DMS79 treated with DMSO at 0.1 percent for 48 hours (cell line): ENCODE data around the gene AP3S1.
"Not testable (repeated sequence)": the region's sequence is repeated elsewhere in the genome, so short reads cannot be mapped to it uniquely, and the experiment has no call there.

Experiments
- DNase-seq: peaks from one replicate; lab custom pipeline; 2025; lab: John Stamatoyannopoulos, UW

AP3S1 gene

GRCh38 chr5:115873392-115873791 is 31.7 kb downstream of the AP3S1 start:
- peak; percentile 69 for DNase-seq

DNA sequence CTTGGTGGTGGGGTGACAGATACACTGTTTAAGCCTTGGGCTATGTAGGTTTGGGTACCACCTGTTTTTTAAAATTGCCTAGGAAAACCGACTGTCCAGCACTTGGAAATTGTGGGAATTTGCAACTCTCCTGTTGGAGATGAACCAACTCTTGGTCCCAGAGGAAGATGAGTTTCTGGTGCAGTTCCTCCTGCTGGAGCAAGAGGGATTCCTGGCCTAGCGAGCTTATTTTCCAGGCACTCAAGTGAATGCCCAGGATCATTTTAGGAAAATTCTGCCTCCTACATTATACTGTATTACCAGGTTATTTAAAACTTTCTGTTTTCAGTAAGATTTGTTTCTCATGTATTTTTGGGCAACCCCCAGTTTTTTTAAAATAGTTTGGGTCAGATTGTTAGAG is 33.7 kb downstream of the AP3S1 start:
- DNase-seq, result no peak

DNA sequence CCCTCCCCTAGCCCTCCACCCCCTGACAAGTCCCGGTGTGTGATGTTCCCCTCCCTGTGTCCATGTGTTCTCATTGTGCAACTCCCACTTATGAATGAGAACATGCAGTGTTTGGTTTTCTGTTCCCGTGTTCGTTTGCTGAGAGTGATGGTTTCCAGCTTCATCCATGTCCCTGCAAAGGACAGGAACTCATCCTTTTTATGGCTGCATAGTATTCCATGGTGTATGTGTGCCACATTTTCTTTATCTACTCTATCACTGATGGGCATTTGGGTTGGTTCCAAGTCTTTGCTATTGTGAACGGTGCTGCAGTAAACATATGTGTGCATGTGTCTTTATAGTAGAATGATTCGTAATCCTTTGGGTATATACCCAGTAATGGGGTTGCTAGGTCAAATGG is 35.6 kb downstream of the AP3S1 start:
- not testable (repeated sequence) for DNase-seq

- not testable (repeated sequence) for DNase-seq
Measured at GRCh38 chr5:115882434-115882833, 40.7 kb downstream of the AP3S1 start.

DNA sequence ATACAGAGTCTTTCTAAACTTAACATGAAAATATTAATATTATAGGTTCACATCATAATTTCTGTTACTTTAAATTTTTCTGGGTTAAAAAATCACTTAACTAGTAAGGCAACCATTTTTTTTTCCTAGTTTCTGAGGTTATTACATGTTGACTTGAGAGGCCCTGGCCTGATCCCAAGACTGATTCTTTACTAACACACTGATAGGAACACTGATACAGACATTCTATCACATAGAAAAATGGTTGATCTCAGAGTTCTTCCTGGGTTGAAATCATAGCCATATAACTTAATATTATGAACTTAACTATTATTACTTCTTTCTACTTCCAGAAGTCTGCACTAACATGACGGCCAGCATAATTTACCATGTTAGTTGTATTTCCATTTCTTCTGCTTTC is 43.0 kb downstream of the AP3S1 start:
- DNase-seq, result no peak

DNA sequence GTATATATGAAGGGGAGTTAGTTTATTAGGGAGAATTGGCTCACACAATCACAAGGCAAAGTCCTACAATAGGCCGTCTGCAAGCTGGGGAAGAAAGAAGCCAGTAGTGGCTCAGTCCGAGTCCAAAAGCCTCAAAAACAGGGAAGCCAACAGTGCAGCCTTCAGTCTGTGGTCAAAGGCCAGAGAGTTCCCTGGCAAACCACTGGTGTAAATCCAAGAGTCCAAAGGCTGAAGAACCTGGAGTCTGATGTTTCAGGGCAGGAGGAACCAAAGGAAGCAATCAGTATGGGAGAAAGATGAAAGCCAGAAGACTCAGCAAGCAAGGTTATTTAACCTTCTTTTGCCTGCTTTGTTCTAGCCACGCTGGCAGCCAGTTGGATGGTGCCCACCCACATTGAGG is 43.5 kb downstream of the AP3S1 start:
- not testable (repeated sequence) for DNase-seq

GRCh38 chr5:115888027-115888426 is 46.3 kb downstream of the AP3S1 start:
- no peak for DNase-seq

- no peak for DNase-seq
Measured at GRCh38 chr5:115892021-115892420, 50.3 kb downstream of the AP3S1 start.

GRCh38 chr5:115894342-115894741 is 52.6 kb downstream of the AP3S1 start:
- DNase-seq, result no peak

- DNase-seq, result no peak
Measured at GRCh38 chr5:115895821-115896220, 54.1 kb downstream of the AP3S1 start.

DNA sequence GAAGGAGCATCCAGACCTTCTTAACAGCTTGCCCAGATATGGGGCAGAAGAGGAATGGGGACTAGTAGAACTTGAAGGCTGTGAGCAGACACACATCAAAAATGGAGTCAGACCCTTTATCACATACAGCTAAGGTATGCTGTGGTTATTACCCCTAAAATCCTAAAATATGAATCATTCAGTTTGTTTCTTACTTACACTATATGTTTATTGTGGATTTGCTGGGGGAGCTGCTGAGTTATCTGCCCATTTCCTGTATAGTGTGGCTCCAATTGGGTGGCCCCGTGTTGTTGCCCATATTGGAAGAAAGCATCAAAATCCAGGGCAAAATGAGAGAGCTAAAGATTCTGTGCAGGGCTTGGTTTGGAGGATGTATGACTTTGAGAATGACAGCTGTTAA is 56.9 kb downstream of the AP3S1 start:
- DNase-seq, result no peak

GRCh38 chr5:115907177-115907576 is 65.4 kb downstream of the AP3S1 start:
- no peak for DNase-seq

GRCh38 chr5:115913623-115914400 is 72.1 kb downstream of the AP3S1 start:
- not testable (repeated sequence) for DNase-seq

DNA sequence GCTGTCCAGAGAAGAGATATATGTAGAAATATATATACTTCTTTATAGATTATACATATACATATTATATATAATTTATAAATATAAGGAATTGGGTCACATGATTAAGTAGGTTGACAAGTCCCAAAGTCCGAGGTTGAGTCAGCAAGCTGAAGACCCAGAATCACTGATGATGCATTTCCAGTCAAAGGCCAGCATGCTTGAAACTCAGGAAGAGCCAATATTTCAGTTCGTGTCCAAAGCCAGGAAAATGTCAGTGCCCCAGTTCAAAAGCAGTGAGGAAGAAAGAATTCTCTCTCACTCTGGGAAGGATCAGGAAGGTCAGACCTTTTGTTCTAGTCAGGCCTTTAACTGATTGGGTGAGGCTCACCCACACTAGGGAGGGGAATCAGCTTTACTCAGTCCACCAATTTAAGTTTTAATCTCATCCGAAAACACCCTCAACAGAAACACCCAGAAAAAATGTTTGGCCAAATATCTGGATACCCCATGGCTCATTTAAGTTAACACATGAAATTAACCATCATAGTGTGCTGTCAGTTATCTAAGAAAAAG is 78.5 kb downstream of the AP3S1 start:
- no peak for DNase-seq

GRCh38 chr5:115928578-115929407 is 87.1 kb downstream of the AP3S1 start:
- not testable (repeated sequence) for DNase-seq

- DNase-seq, result not testable (repeated sequence)
Measured at GRCh38 chr5:115930171-115930570, 88.4 kb downstream of the AP3S1 start.

DNA sequence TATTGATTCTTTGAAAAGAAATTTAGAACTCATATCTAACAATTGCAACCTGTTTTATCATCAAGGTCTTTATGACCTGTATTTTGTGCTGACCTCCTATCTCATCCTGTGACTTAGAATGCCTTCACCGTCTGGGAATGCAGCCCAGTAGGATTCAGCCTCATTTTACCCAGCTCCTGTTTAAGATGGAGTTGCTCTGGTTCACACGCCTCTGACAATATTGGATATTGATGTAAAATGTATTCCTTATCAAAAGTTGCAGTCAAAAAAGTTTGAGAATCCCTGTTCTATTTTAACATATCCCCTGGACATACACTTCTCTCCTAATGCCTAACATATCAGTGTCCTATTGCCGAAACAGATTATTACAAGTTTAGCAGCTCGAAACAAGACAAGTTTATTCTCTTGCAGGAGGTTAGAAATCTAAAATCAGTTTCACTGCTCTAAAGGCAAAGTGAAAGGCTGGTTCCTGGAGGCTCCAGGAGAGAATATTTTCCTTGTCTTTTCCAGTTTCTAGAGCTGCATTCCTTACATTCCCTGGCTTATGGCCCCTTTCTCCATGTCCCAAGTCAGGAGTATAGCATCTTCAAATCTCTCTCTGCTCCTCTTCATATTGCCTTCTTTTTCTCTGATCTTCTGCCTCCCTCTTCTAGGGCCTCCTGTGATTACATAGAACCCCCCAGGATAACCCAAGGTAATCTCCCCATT is 89.0 kb downstream of the AP3S1 start:
- no peak for DNase-seq

- no peak for DNase-seq
Measured at GRCh38 chr5:115932991-115933390, 91.3 kb downstream of the AP3S1 start.

- DNase-seq, result no peak
Measured at GRCh38 chr5:115934388-115934974, 92.7 kb downstream of the AP3S1 start.

GRCh38 chr5:115936031-115936430 is 94.3 kb downstream of the AP3S1 start:
- DNase-seq, result no peak

DNA sequence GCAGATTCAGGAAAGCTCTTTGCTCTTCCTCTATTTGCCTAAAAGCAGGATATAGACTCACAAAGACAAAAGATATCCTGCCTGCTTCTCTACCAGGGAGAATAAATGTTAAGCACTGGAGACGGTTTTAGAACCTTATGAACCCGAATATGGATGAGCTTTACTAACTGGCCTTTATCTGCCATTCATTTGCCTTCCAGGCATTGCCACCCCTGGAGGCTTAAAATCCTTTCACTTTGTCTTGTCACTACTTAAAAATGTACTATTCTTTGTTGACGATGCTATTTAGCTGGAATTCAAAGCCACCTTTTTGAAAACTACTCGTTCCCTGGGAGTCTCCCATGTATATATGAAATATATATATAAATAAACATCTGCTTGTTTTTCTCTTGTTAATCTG is 97.3 kb downstream of the AP3S1 start:
- DNase-seq, result no peak
